Suprapubic skin (tissue), 4 donors: Measurements from ENCODE around the gene THSD7B. TPM values are rescaled to one million over a fixed set of nuclear protein-coding genes. Genes with fewer than 3 reads are reported as not detected.

Experiments
- DNase-seq, 2 donors: peaks; one replicate each; pipeline ENCODE4 v3.0.0-alpha.2; 2019; ENCODE audit warnings: low spot score in 2 of 2
- H3K27ac ChIP-seq: fragments of 200-600 bp; sonication (generic); one replicate; pipeline ENCODE4 v1.5.1; 2019
- H3K27me3 ChIP-seq: fragments of 200-600 bp; sonication (generic); one replicate; pipeline ENCODE4 v1.5.1; 2019
- H3K36me3 ChIP-seq: fragments of 200-600 bp; sonication (generic); one replicate; pipeline ENCODE4 v1.5.1; 2019
- H3K4me1 ChIP-seq: fragments of 200-600 bp; sonication (generic); one replicate; pipeline ENCODE4 v1.5.1; 2019
- H3K4me3 ChIP-seq: fragments of 200-600 bp; sonication (generic); one replicate; pipeline ENCODE4 v1.5.1; 2019; ENCODE audit warnings: mild to moderate bottlenecking
- H3K9me3 ChIP-seq: fragments of 200-600 bp; sonication (generic); one replicate; pipeline ENCODE4 v1.5.1; 2019
- EP300 ChIP-seq: sonication (generic); formaldehyde crosslinking; IDR thresholded peaks from one replicate; pipeline ENCODE4 v1.6.1; 2017; ENCODE audit warnings: antibody characterized with exemption
- POLR2A ChIP-seq, 2 donors: fragments of 450-650 bp; IDR thresholded peaks; one replicate each; pipeline ENCODE4 v1.6.1; 2017; ENCODE audit warnings: antibody characterized with exemption in 2 of 2, mild to moderate bottlenecking in 2 of 2, moderate library complexity in 2 of 2
- POLR2AphosphoS5 ChIP-seq, 3 donors: sonication (generic); formaldehyde crosslinking; IDR thresholded peaks; one replicate each; pipeline ENCODE4 v1.6.1; 2017; ENCODE audit warnings: antibody characterized with exemption in 3 of 3
- WGBS: methylation state at CpG from one replicate; pipeline ENCODE4 v1.1.5; 2018; 5-methylcytosine and 5-hydroxymethylcytosine counted together
- total RNA-seq, 4 donors: library from RNA; depleted of rRNA; stranded (reverse); fragments of >200 nt; gene quantifications; one replicate each; pipeline ENCODE4 v1.1.0, GENCODE V29; 2016
- TF ChIP-seq, protein P1 (sequence below), 2 donors: fragments of 200-600 bp in 1 of 2; fragments of 450-650 bp in 1 of 2; sonication (generic) in 1 of 2; IDR thresholded peaks; one replicate each; pipeline ENCODE4 v1.5.1; 2016 to 2019; ENCODE audit warnings: antibody characterized with exemption in 2 of 2, mild to moderate bottlenecking in 1 of 2, moderate library complexity in 1 of 2

Gene THSD7B
- total RNA-seq, 4 donors from 2014 or later = 0.18 to 1.1 (median 0.34) TPM; not detected in 1

- no peaks in the 10 kb centered on the region for H3K36me3 ChIP-seq
- H3K27ac ChIP-seq = no peak overlapping the region
- no peak overlapping the region for H3K4me3 ChIP-seq
- no peak for DNase-seq
- WGBS = 69% methylated on average over 3 of the region's 3 CpGs
- no peaks in the 10 kb centered on the region for H3K4me1 ChIP-seq
- H3K27me3 ChIP-seq = no peaks in the 10 kb centered on the region
- H3K9me3 ChIP-seq = no peaks in the 10 kb centered on the region
- TF ChIP-seq EP300 (no peak), POLR2AphosphoS5 (IDR thresholded peaks at IDR 0.05) (no peak)
Observed at GRCh38 chr2:137655814-137656213, 890.5 kb downstream of the THSD7B start.

- no peak overlapping the region for H3K4me3 ChIP-seq
- no peaks in the 10 kb centered on the region for H3K9me3 ChIP-seq
- no peaks in the 10 kb centered on the region for H3K36me3 ChIP-seq
- H3K27me3 ChIP-seq = no peaks in the 10 kb centered on the region
- no peaks in the 10 kb centered on the region for H3K4me1 ChIP-seq
- DNase-seq = no peak
- H3K27ac ChIP-seq = no peak overlapping the region
- WGBS = 91% methylated on average over 4 of the region's 4 CpGs
- TF ChIP-seq, protein P1, sequence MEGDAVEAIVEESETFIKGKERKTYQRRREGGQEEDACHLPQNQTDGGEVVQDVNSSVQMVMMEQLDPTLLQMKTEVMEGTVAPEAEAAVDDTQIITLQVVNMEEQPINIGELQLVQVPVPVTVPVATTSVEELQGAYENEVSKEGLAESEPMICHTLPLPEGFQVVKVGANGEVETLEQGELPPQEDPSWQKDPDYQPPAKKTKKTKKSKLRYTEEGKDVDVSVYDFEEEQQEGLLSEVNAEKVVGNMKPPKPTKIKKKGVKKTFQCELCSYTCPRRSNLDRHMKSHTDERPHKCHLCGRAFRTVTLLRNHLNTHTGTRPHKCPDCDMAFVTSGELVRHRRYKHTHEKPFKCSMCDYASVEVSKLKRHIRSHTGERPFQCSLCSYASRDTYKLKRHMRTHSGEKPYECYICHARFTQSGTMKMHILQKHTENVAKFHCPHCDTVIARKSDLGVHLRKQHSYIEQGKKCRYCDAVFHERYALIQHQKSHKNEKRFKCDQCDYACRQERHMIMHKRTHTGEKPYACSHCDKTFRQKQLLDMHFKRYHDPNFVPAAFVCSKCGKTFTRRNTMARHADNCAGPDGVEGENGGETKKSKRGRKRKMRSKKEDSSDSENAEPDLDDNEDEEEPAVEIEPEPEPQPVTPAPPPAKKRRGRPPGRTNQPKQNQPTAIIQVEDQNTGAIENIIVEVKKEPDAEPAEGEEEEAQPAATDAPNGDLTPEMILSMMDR (IDR thresholded peaks at IDR 0.05) = no peak
- no peak for TF ChIP-seq EP300
- TF ChIP-seq POLR2A (IDR thresholded peaks at IDR 0.05) = no peak
- no peak for TF ChIP-seq POLR2AphosphoS5 (IDR thresholded peaks at IDR 0.05)
Observed at GRCh38 chr2:137658433-137658832, 893.1 kb downstream of the THSD7B start.

DNA sequence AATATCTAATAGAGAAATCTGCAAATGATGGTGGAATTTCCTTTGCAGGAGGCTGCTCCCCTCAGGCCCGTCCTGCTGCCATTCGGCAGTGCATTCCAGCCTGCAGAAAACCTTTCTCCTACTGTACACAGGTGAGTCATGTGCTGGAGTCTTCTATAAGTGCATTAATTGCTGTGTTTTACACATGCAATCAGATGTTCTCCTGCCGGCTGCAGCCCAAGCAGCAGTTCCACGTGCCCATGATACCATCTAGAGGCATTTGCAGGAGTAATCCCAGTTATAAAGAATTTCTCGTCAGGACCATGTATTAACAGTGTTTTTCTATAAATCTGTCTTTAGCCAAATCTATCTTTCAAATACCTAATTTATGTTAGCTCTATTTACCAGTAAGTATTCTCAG lies 894.3 kb downstream of the THSD7B start:
- H3K4me3 ChIP-seq = no peak overlapping the region
- TF ChIP-seq POLR2A (IDR thresholded peaks at IDR 0.05) (no peak), EP300 (no peak), POLR2AphosphoS5 (IDR thresholded peaks at IDR 0.05) (no peak)
- TF ChIP-seq, protein P1 (IDR thresholded peaks at IDR 0.05) = no peak
- no peaks in the 10 kb centered on the region for H3K36me3 ChIP-seq
- H3K4me1 ChIP-seq = no peaks in the 10 kb centered on the region
- DNase-seq = no peak
- 35% methylated on average over 5 of the region's 5 CpGs for whole genome bisulfite sequencing
- H3K27me3 ChIP-seq = no peaks in the 10 kb centered on the region
- no peak overlapping the region for H3K27ac ChIP-seq
- H3K9me3 ChIP-seq = no peaks in the 10 kb centered on the region

GRCh38 chr2:137670111-137670510 lies 904.8 kb downstream of the THSD7B start:
- H3K36me3 ChIP-seq = no peaks in the 10 kb centered on the region
- no peaks in the 10 kb centered on the region for H3K27me3 ChIP-seq
- H3K4me1 ChIP-seq = no peaks in the 10 kb centered on the region
- DNase-seq = no peak
- no peak overlapping the region for H3K27ac ChIP-seq
- TF ChIP-seq EP300 = no peak
- TF ChIP-seq POLR2AphosphoS5 (IDR thresholded peaks at IDR 0.05) = no peak
- TF ChIP-seq, protein P1 (IDR thresholded peaks at IDR 0.05) = no peak
- no peak for TF ChIP-seq POLR2A (IDR thresholded peaks at IDR 0.05)
- no peaks in the 10 kb centered on the region for H3K9me3 ChIP-seq
- 64% methylated on average over 3 of the region's 3 CpGs for WGBS
- H3K4me3 ChIP-seq = no peak overlapping the region

DNA sequence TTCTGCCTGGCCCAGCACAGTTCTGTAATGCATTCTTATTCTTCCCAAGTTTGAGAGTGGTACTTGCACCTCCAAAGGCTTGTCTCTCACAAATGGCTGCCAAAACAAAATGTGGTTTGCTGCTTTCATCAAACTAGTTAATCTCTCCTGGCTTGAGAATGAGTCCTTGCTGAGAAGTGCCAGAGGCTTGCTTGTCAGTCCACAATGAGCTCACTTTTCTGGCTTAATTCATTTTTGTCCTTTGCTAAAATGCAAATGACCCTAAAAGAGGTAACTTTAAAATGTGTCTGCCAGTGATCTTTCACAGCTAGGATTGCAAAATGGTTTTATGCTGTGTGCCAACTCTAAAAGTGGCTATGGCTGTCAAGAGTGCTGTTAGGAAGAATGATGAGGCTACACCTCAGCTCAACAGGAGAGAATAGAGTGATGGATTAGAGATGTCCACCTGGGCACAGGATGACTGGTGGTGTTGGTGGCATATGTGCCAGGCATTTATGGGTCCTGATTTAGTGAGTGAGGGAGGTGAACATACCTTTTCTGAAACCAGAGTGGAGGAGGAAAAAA lies 907.7 kb downstream of the THSD7B start:
- no peaks in the 10 kb centered on the region for H3K9me3 ChIP-seq
- no peaks in the 10 kb centered on the region for H3K36me3 ChIP-seq
- no peaks in the 10 kb centered on the region for H3K27me3 ChIP-seq
- no peak for DNase-seq
- TF ChIP-seq, protein P1 (IDR thresholded peaks at IDR 0.05) = no peak
- TF ChIP-seq EP300 = no peak
- TF ChIP-seq POLR2A (IDR thresholded peaks at IDR 0.05) = no peak
- TF ChIP-seq POLR2AphosphoS5 (IDR thresholded peaks at IDR 0.05) = no peak
- H3K27ac ChIP-seq = no peak overlapping the region
- no peak overlapping the region for H3K4me3 ChIP-seq
- H3K4me1 ChIP-seq = no peaks in the 10 kb centered on the region

- TF ChIP-seq, protein P1 (IDR thresholded peaks at IDR 0.05) = no peak
- TF ChIP-seq POLR2AphosphoS5 (IDR thresholded peaks at IDR 0.05) = no peak
- no peak for TF ChIP-seq EP300
- no peak for TF ChIP-seq POLR2A (IDR thresholded peaks at IDR 0.05)
- Histone ChIP-seq H3K27me3 (no peaks in the 10 kb centered on the region), H3K27ac (no peak overlapping the region), H3K4me3 (no peak overlapping the region), H3K4me1 (no peaks in the 10 kb centered on the region), H3K9me3 (no peaks in the 10 kb centered on the region), H3K36me3 (no peaks in the 10 kb centered on the region)
- 53% methylated on average over 2 of the region's 2 CpGs for WGBS
- no peak for DNase-seq
Observed at GRCh38 chr2:137674991-137675390, 909.6 kb downstream of the THSD7B start.
